SK-N-SH (cell line): Measurements from ENCODE around the gene MPPE1. TPM values are rescaled to one million over a fixed set of nuclear protein-coding genes. Genes with fewer than 3 reads are reported as not detected.
A peak's percentile ranks its signal among the peaks of the same experiment; 100 is the strongest.

Source experiments
- CTCF ChIA-PET: fragments of 300-600, 350-600 bp; formaldehyde crosslinking; extraction: SDS; loops from one replicate; lab custom pipeline; 2021; lab: Yijun Ruan, JAX
- POLR2A ChIA-PET: fragments of 350-600 bp; sonication (Branson Sonifier 250); formaldehyde crosslinking; extraction: SDS; loops from one replicate; lab custom pipeline; 2020; ENCODE audit warnings: antibody characterized with exemption, inconsistent platforms; lab: Yijun Ruan, JAX
- DNase-seq: peaks from one replicate; pipeline ENCODE4 v3.0.0; 2012
- H2AFZ ChIP-seq: fragments of 200-600 bp; sonication (generic); 2 replicates; pipeline ENCODE4 v1.8.1; 2016; ENCODE audit warnings: antibody characterized with exemption, mild to moderate bottlenecking, low read depth
- H3F3A ChIP-seq: fragments of 200-600 bp; sonication (generic); replicated peaks from 2 replicates; pipeline ENCODE3; 2016; ENCODE audit warnings: antibody characterized with exemption, mild to moderate bottlenecking; ENCODE audit not compliant: insufficient read depth
- H3K27ac ChIP-seq, 2 experiments: fragments of 200-500 bp in 1 of 2; fragments of 200-600 bp in 1 of 2; sonication (Bioruptor generic) in 1 of 2; sonication (generic), shearing (Covaris generic) in 1 of 2; 2 replicates each; pipeline versions ENCODE4 v1.5.1 to v1.6.1; 2014 to 2016; ENCODE audit warnings: low read depth in 2 of 2, inconsistent platforms in 1 of 2, low read length in 1 of 2, mild to moderate bottlenecking in 1 of 2, mixed read lengths in 1 of 2
- H3K27me3 ChIP-seq: fragments of 200-600 bp; sonication (generic), shearing (Covaris generic); 2 replicates; pipeline ENCODE4 v1.6.1; 2016; ENCODE audit warnings: mixed run types; ENCODE audit not compliant: insufficient read depth
- H3K36me3 ChIP-seq, 2 experiments: fragments of 200-500 bp in 1 of 2; fragments of 200-600 bp in 1 of 2; sonication (Bioruptor generic) in 1 of 2; sonication (generic) in 1 of 2; replicated peaks in 1 of 2; 2 replicates each; pipeline versions ENCODE3 to v1.5.1; 2014 to 2016; ENCODE audit warnings: low read length in 1 of 2, mild to moderate bottlenecking in 1 of 2; ENCODE audit not compliant: insufficient read depth in 2 of 2, control insufficient read depth in 1 of 2
- H3K4me1 ChIP-seq, 2 experiments: fragments of 200-500 bp in 1 of 2; fragments of 200-600 bp in 1 of 2; sonication (Bioruptor generic) in 1 of 2; sonication (generic), shearing (Covaris generic) in 1 of 2; 2 replicates each; pipeline versions ENCODE4 v1.5.1 to v1.6.1; 2014 to 2016; ENCODE audit warnings: low read depth in 1 of 2, low read length in 1 of 2, mixed run types in 1 of 2; ENCODE audit not compliant: insufficient read depth in 2 of 2, control insufficient read depth in 1 of 2
- H3K4me2 ChIP-seq: fragments of 200-600 bp; sonication (generic), shearing (Covaris generic); 2 replicates; pipeline ENCODE4 v1.6.1; 2017; ENCODE audit warnings: mixed run types
- H3K4me3 ChIP-seq, 2 experiments: fragments of 200-500 bp in 1 of 2; fragments of 200-600 bp in 1 of 2; sonication (Bioruptor generic) in 1 of 2; sonication (generic), shearing (Covaris generic) in 1 of 2; 2 replicates each; pipeline versions ENCODE4 v1.5.1 to v1.8.1; 2014 to 2016; ENCODE audit warnings: low read depth in 2 of 2, inconsistent platforms in 1 of 2, low read length in 1 of 2, mild to moderate bottlenecking in 1 of 2, mixed read lengths in 1 of 2, moderate library complexity in 1 of 2
- H3K79me2 ChIP-seq: fragments of 200-600 bp; sonication (generic); 2 replicates; pipeline ENCODE4 v1.8.1; 2017; ENCODE audit warnings: mild to moderate bottlenecking; ENCODE audit not compliant: insufficient read depth
- H3K9ac ChIP-seq: fragments of 200-600 bp; sonication (generic); 2 replicates; pipeline ENCODE4 v1.6.1; 2017; ENCODE audit warnings: mixed run types
- H3K9me2 ChIP-seq: fragments of 200-600 bp; sonication (generic); 2 replicates; pipeline ENCODE4 v1.6.1; 2017; ENCODE audit warnings: mixed run types
- H3K9me3 ChIP-seq: fragments of 200-600 bp; sonication (generic); 2 replicates; pipeline ENCODE4 v1.6.1; 2017; ENCODE audit warnings: mixed run types, mild to moderate bottlenecking, moderate library complexity
- H4K20me1 ChIP-seq: fragments of 200-600 bp; sonication (generic); 2 replicates; pipeline ENCODE4 v1.6.1; 2017; ENCODE audit warnings: mild to moderate bottlenecking, mixed run types; ENCODE audit not compliant: insufficient read depth
- CHD2 ChIP-seq: fragments of 150-350 bp; IDR thresholded peaks from 2 replicates; pipeline ENCODE4 v1.6.1; 2018; ENCODE audit warnings: low read length; ENCODE audit not compliant: partially characterized antibody
- ELF1 ChIP-seq: IDR thresholded peaks from 2 replicates; pipeline ENCODE4 v1.4.0; 2012
- EP300 ChIP-seq, 2 experiments: IDR thresholded peaks; 2 replicates each; pipeline versions ENCODE4 v1.4.0 to v1.6.1; 2012; ENCODE audit warnings: borderline replicate concordance in 1 of 2, low read depth in 1 of 2, low read length in 1 of 2
- FOSL2 ChIP-seq: IDR thresholded peaks from 2 replicates; pipeline ENCODE4 v1.4.0; 2012; ENCODE audit warnings: low read depth, mild to moderate bottlenecking, moderate library complexity, borderline replicate concordance
- FOXJ3 ChIP-seq: sonication (generic); formaldehyde crosslinking; IDR thresholded peaks from 2 replicates; pipeline ENCODE4 v1.5.1; 2020; ENCODE audit warnings: mild to moderate bottlenecking, missing genetic modification reagents
- GABPA ChIP-seq: IDR thresholded peaks from 2 replicates; pipeline ENCODE4 v1.4.0; 2012; ENCODE audit warnings: low read depth, mild to moderate bottlenecking
- GATA2 ChIP-seq: sonication (generic); formaldehyde crosslinking; IDR thresholded peaks from 2 replicates; pipeline ENCODE4 v1.5.0; 2020; ENCODE audit warnings: mild to moderate bottlenecking, missing genetic modification reagents
- JUND ChIP-seq: IDR thresholded peaks from 2 replicates; pipeline ENCODE4 v1.4.0; 2012
- NFIC ChIP-seq: IDR thresholded peaks from 2 replicates; pipeline ENCODE4 v1.4.0; 2012; ENCODE audit warnings: borderline replicate concordance
- NRF1 ChIP-seq: IDR thresholded peaks from 2 replicates; pipeline ENCODE4 v1.6.1; 2012; ENCODE audit warnings: low read depth, mild to moderate bottlenecking, low read length
- POLR2AphosphoS5 ChIP-seq: IDR thresholded peaks from 2 replicates; pipeline ENCODE4 v1.6.1; 2012; ENCODE audit warnings: low read depth, low read length
- RAD21 ChIP-seq: IDR thresholded peaks from 2 replicates; pipeline ENCODE4 v1.6.1; 2012; ENCODE audit warnings: mild to moderate bottlenecking, low read length
- RCOR1 ChIP-seq: fragments of 150-350 bp; IDR thresholded peaks from 2 replicates; pipeline ENCODE4 v1.6.1; 2017; ENCODE audit warnings: antibody characterized with exemption, low read length
- RFX5 ChIP-seq: IDR thresholded peaks from 2 replicates; pipeline ENCODE4 v1.6.1; 2012; ENCODE audit warnings: mild to moderate bottlenecking, improper control_type of control experiment, low read length
- SMC3 ChIP-seq: IDR thresholded peaks from 2 replicates; pipeline ENCODE4 v1.6.1; 2012; ENCODE audit warnings: low read depth, low read length, improper control_type of control experiment
- TAF1 ChIP-seq: IDR thresholded peaks from 2 replicates; pipeline ENCODE4 v1.6.1; 2012; ENCODE audit warnings: low read depth, mild to moderate bottlenecking, low read length, moderate library complexity, borderline replicate concordance
- TCF12 ChIP-seq: IDR thresholded peaks from 2 replicates; pipeline ENCODE4 v1.4.0; 2012
- TEAD4 ChIP-seq: IDR thresholded peaks from 2 replicates; pipeline ENCODE4 v1.4.0; 2012; ENCODE audit warnings: mild to moderate bottlenecking, borderline replicate concordance; ENCODE audit not compliant: insufficient read depth
- YY1 ChIP-seq: IDR thresholded peaks from 2 replicates; pipeline ENCODE4 v1.4.0; 2012; ENCODE audit warnings: low read depth, mild to moderate bottlenecking
- WGBS: methylation state at CpG from one replicate; pipeline ENCODE4 v1.1.6; 2017; ENCODE audit warnings: low lambda C conversion rate; 5-methylcytosine and 5-hydroxymethylcytosine counted together
- polyA plus RNA-seq, 3 experiments: library from polyadenylated mRNA; depleted of rRNA; stranded (reverse); fragments of >200 nt; gene quantifications; 2 replicates each; pipeline ENCODE4 v1.2.3, GENCODE V29; 2012
- TF ChIP-seq, protein P1 (sequence below): fragments of 150-350 bp; IDR thresholded peaks from 2 replicates; pipeline ENCODE4 v1.6.1; 2017; ENCODE audit warnings: antibody characterized with exemption, low read length, low read depth, borderline replicate concordance
- TF ChIP-seq, protein P2 (sequence below): IDR thresholded peaks from 2 replicates; pipeline ENCODE4 v1.4.0; 2012; ENCODE audit warnings: low read depth
- TF ChIP-seq, protein P3 (sequence below): fragments of 200-600 bp; sonication (generic); IDR thresholded peaks from 2 replicates; pipeline ENCODE4 v1.6.1; 2017; ENCODE audit warnings: antibody characterized with exemption, mild to moderate bottlenecking, moderate library complexity
- TF ChIP-seq, protein P4 (sequence below): IDR thresholded peaks from 2 replicates; pipeline ENCODE4 v1.6.1; 2012; ENCODE audit warnings: mild to moderate bottlenecking, low read depth, low read length, moderate library complexity
- TF ChIP-seq, protein P5 (sequence below): IDR thresholded peaks from 2 replicates; pipeline ENCODE4 v1.4.0; 2012; ENCODE audit warnings: low read depth, borderline replicate concordance

The MPPE1 gene, protein sequence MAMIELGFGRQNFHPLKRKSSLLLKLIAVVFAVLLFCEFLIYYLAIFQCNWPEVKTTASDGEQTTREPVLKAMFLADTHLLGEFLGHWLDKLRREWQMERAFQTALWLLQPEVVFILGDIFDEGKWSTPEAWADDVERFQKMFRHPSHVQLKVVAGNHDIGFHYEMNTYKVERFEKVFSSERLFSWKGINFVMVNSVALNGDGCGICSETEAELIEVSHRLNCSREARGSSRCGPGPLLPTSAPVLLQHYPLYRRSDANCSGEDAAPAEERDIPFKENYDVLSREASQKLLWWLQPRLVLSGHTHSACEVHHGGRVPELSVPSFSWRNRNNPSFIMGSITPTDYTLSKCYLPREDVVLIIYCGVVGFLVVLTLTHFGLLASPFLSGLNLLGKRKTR
- polyA plus RNA-seq (2012; rRNA removed): 13.2 and 16.7 TPM in 2 replicates
- 10.7 and 13.4 TPM in 2 replicates for polyA plus RNA-seq (2012; cell fraction: cytosol; rRNA removed)
- 30.3 and 36.3 TPM in 2 replicates for polyA plus RNA-seq (2012; cell fraction: nucleus; rRNA removed)

DNA sequence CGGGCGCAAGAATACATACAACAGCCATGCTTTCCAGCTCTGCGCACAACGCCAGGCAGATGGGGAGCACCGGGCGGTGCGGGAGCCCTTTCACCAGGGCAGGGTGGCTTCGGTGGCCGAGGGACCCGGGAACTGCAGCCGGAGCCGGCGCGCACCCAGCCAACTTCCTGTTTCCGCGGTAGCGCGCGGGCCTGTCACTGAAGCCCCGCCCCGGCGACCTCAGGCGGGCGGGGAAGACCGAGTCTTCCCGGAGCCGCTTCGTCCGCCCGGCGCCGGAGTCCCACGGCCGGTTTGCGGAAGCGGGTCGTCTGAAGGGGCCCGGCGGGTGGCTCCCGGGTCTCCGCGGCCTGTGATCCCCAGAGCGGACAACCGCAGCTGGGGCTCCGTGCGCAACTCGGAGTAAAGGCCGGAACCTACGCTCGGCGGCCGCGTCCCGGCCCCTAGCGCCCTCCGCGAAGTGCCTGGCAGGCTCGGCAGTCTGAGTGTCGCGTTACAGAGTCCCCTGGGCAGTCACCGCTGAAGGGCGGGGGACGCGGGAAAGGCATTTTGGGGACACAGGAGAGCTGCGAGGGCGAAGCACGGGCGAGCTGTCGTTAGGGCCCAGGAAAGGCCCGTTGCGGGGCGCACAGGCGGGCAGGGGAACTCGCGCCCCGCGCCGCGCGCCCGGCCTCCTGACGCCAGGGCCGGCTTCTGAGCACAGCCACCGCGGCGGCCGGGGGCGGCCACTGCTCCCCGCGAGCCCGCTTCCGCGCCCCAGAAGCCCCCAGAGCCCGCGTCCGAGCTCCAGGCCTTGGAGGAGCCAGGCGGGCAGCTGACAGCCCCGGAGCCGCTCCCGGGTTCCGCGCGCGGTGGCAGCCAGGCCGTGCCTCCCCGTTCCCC is at the start of gene MPPE1:
Gene MPPE1 (minus strand): TSS at position 136 of the 879 bp plus-strand sequence. CDS start 11,053 bp downstream, outside the sequence.
- under 1% methylated on average over 8 of the region's 106 CpGs for WGBS
- Histone ChIP-seq H3K79me2 (no peaks in the 10 kb centered on the region), H3K9me3 (no peaks in the 10 kb centered on the region), H3K9me2 (no peaks in the 10 kb centered on the region), H3K4me2 (peak within 1 kb of the TSS; percentile 78), H3K4me1 (peaks cover 0 to 6% of the 10 kb centered on the region in 2 experiments; a peak in 2 of 4 replicates), H3K4me3 (peak within 1 kb of the TSS; percentile 69 to 83), H3K27me3 (no peaks in the 10 kb centered on the region), H3K9ac (peak within 1 kb of the TSS; percentile 68), H3K27ac (peak within 1 kb of the TSS; percentile 76 to 77), H4K20me1 (no peaks in the 10 kb centered on the region), H3K36me3 (no peaks in the 10 kb centered on the region), H2AFZ (peak within 1 kb of the TSS; percentile 93), H3F3A (no peaks in the 10 kb centered on the region)
- POLR2A ChIA-PET: no interaction called here
- CTCF ChIA-PET: interaction anchor here (1.1 kb wide), 1 partner anchor 131 kb away, joined by 4 read pairs; no protein-coding TSS in a partner anchor
- DNase-seq: peak; percentile 95
- no peak for TF ChIP-seq RAD21
- TF ChIP-seq FOXJ3 (CRISPR knock-in tag): 0 out of 2 replicates have a peak, but pooled peaks have one; percentile 25
- TF ChIP-seq NRF1: no peak
- TF ChIP-seq RFX5: no peak
- TF ChIP-seq NFIC: no peak
- TF ChIP-seq, protein P1, sequence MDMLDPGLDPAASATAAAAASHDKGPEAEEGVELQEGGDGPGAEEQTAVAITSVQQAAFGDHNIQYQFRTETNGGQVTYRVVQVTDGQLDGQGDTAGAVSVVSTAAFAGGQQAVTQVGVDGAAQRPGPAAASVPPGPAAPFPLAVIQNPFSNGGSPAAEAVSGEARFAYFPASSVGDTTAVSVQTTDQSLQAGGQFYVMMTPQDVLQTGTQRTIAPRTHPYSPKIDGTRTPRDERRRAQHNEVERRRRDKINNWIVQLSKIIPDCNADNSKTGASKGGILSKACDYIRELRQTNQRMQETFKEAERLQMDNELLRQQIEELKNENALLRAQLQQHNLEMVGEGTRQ: no peak
- TF ChIP-seq TEAD4: no peak
- TF ChIP-seq TCF12: peak; percentile 13; the same call in 1 of the 2 replicates
- TF ChIP-seq POLR2AphosphoS5: peak; percentile 79; the same call in 1 of the 2 replicates
- TF ChIP-seq GABPA: peak; percentile 70
- TF ChIP-seq EP300 (IDR thresholded peaks at IDR 0.05; ENCODE audit: borderline replicate concordance in 1 of 2, low read depth in 1 of 2, low read length in 1 of 2): no peak
- no peak for TF ChIP-seq SMC3
- TF ChIP-seq RCOR1: 0 out of 2 replicates have a peak, but pooled peaks have one; percentile 20
- TF ChIP-seq FOSL2: no peak
- TF ChIP-seq, protein P2, sequence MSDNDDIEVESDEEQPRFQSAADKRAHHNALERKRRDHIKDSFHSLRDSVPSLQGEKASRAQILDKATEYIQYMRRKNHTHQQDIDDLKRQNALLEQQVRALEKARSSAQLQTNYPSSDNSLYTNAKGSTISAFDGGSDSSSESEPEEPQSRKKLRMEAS: peak; percentile 51; the same call in 1 of the 2 replicates
- TF ChIP-seq, protein P3, sequence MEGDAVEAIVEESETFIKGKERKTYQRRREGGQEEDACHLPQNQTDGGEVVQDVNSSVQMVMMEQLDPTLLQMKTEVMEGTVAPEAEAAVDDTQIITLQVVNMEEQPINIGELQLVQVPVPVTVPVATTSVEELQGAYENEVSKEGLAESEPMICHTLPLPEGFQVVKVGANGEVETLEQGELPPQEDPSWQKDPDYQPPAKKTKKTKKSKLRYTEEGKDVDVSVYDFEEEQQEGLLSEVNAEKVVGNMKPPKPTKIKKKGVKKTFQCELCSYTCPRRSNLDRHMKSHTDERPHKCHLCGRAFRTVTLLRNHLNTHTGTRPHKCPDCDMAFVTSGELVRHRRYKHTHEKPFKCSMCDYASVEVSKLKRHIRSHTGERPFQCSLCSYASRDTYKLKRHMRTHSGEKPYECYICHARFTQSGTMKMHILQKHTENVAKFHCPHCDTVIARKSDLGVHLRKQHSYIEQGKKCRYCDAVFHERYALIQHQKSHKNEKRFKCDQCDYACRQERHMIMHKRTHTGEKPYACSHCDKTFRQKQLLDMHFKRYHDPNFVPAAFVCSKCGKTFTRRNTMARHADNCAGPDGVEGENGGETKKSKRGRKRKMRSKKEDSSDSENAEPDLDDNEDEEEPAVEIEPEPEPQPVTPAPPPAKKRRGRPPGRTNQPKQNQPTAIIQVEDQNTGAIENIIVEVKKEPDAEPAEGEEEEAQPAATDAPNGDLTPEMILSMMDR: 0 out of 2 replicates have a peak, but pooled peaks have one; percentile 10
- TF ChIP-seq GATA2 (CRISPR knock-in tag): no peak
- TF ChIP-seq, protein P4, sequence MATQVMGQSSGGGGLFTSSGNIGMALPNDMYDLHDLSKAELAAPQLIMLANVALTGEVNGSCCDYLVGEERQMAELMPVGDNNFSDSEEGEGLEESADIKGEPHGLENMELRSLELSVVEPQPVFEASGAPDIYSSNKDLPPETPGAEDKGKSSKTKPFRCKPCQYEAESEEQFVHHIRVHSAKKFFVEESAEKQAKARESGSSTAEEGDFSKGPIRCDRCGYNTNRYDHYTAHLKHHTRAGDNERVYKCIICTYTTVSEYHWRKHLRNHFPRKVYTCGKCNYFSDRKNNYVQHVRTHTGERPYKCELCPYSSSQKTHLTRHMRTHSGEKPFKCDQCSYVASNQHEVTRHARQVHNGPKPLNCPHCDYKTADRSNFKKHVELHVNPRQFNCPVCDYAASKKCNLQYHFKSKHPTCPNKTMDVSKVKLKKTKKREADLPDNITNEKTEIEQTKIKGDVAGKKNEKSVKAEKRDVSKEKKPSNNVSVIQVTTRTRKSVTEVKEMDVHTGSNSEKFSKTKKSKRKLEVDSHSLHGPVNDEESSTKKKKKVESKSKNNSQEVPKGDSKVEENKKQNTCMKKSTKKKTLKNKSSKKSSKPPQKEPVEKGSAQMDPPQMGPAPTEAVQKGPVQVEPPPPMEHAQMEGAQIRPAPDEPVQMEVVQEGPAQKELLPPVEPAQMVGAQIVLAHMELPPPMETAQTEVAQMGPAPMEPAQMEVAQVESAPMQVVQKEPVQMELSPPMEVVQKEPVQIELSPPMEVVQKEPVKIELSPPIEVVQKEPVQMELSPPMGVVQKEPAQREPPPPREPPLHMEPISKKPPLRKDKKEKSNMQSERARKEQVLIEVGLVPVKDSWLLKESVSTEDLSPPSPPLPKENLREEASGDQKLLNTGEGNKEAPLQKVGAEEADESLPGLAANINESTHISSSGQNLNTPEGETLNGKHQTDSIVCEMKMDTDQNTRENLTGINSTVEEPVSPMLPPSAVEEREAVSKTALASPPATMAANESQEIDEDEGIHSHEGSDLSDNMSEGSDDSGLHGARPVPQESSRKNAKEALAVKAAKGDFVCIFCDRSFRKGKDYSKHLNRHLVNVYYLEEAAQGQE: no peak
- peak; percentile 64; the same call in 1 of the 2 replicates for TF ChIP-seq TAF1
- TF ChIP-seq, protein P5, sequence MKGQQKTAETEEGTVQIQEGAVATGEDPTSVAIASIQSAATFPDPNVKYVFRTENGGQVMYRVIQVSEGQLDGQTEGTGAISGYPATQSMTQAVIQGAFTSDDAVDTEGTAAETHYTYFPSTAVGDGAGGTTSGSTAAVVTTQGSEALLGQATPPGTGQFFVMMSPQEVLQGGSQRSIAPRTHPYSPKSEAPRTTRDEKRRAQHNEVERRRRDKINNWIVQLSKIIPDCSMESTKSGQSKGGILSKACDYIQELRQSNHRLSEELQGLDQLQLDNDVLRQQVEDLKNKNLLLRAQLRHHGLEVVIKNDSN: no peak
- TF ChIP-seq ELF1: peak; percentile 92
- no peak for TF ChIP-seq JUND
- TF ChIP-seq YY1: peak; percentile 50; the same call in 1 of the 2 replicates
- TF ChIP-seq CHD2: no peak
